HG02763 (cell line): ENCODE measurements around the gene ANO8.
"Not testable (repeated sequence)": the region's sequence is repeated elsewhere in the genome, so short reads cannot be mapped to it uniquely, and the experiment has no call there.

Experiments
- ATAC-seq: cut with Tn5 transposase; IDR thresholded peaks from one replicate; pipeline ENCODE4 v1.9.1; 2021; ENCODE audit warnings: mild to moderate bottlenecking, moderate library complexity; ENCODE audit not compliant: unreplicated experiment

ANO8 gene

DNA sequence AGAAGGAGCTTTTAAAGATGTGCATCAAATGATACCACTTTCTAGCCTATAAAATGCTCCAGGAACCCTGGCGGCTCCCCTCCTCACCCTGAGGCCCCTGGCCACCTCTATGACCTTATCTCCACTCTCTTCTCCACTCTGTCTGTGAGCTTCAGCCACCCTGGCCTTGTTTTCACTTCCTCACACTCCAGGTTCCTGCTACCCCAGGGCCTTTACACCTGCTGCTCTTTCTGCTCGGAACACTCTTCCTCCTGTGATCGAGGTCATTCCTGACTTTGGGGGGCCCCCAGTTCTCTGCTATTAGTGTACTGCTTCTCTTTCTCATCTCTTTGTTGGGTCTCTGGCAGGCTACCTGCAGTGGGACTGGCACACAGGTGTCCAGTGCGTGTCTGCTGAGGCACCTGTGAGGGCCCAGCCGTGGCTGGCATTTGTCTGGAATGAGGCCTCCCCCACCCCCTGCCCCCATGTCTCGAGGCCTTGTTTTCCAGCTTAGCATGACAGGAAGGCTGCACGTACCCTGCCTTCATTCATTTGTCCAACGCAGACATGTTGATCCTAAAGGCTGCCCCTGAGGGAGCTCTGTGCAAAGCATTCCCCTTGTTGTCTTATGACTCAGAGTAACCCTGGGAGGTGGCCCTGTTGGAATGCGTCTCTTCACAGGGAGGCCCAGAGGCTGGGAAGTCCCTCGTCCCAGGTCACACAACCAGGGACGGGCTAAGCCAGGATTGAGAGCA, 23.0 kb downstream of the ANO8 start:
- no peak for ATAC-seq

DNA sequence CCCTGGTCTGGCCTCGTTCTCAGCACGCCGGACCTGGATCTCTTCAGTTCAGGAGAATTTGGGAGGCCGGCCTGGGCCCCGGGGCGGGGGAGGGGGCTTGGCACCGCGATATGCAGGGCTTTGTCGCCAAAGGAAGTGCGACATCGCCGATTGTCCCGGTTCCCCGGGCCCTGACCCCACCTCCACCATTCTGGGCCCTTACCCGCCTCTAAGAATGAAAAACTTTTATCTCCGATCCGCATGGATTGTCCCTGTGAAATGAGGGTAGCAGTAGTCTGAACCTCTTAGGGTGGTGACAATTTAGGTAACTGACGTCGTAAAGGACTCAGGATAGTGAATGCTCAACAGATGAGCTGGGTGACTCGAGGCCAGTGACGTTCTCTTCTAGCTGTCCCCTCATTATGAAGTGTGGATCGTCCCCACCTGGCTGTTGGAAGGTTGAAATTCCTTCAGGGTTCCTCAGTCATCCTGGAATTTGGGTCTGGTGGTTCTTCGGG, 24.6 kb downstream of the ANO8 start:
- ATAC-seq: no peak

DNA sequence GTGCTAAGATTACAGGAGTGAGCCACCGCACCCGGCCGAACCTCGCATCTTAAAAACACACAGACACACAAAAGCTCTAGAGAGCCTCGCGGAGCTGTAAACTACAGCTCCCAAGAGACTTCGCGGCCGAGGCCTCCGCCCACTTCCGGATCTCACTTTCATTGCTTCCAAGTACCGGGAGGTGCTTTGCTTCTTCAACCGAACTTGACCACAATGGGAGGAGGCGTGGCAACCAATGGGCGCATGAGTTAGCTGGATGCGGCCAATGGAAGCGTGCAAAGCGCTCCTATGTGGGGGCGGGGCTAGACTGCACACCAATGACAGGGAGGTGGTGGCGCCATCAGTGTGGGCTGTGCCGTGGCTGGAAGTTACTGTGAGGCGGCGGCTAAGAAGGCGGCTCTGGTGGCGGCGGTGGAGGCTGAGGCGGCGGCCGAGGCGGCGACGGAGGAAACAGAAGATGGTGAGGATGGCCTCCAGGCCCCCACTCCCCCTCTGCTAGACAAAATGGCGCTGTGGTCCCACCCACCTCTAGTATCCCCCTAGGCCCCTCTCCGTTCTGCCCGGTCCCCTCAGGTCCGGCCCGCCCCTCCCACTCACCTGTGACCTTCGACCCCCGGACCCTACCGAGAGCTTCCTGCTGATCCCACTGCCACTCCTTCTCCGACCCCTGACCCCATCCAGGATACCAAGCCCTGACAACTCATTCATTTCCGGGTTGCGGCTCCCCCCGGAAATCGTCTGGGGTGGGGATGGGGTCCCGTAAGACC, 25.3 kb downstream of the ANO8 start, which contains the start of gene DDA1:
Gene DDA1 (plus strand): TSS at position 366 of the 767 bp plus-strand sequence. CDS start 92 bp downstream, at position 458.
- peak; percentile 60 for ATAC-seq

DNA sequence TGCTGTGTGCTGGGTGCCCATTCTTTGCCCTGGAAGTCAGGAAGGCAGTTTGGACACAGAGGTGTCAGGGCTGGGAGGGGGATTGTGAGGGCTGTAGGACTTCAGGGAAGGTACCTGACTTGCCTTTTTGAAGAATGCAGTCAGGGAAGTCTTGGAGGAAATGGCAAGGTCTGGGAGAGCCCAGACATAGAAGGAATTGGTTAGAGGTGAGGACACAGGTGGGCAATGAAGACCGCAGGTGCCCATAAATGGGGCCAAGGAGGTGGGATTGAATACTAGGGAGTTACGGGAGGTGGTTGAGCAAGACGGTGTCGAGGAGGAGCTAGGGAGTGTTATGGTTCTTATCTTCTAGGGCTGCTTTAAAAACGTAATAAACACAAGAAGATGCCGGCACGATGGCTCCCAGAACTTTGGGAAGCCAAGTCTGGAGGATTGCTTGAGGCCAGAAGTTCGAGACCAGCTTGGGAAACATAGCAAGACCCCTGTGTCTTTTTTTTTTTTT, 26.7 kb downstream of the ANO8 start:
- ATAC-seq: no peak

DNA sequence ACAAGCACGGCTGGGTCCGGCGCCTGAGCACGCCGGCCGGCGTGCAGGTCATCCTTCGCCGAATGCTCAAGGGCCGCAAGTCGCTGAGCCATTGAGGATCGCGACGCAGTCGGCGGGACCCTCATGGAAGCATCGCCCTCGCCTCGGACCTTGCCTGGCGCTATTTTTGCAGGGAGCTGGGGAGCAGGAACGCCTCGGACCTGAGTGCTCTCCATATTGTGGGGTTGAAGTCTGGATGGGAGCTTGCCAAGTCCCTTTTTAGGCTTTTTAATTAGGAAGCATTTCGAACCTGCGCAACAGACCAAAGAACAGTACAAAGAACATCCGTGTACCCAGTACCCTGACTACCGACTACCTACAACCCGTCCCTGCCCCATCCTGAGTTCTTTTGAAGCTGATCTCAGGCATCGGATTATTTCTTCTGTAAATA, 28.4 kb downstream of the ANO8 start:
- ATAC-seq: no peak

DNA sequence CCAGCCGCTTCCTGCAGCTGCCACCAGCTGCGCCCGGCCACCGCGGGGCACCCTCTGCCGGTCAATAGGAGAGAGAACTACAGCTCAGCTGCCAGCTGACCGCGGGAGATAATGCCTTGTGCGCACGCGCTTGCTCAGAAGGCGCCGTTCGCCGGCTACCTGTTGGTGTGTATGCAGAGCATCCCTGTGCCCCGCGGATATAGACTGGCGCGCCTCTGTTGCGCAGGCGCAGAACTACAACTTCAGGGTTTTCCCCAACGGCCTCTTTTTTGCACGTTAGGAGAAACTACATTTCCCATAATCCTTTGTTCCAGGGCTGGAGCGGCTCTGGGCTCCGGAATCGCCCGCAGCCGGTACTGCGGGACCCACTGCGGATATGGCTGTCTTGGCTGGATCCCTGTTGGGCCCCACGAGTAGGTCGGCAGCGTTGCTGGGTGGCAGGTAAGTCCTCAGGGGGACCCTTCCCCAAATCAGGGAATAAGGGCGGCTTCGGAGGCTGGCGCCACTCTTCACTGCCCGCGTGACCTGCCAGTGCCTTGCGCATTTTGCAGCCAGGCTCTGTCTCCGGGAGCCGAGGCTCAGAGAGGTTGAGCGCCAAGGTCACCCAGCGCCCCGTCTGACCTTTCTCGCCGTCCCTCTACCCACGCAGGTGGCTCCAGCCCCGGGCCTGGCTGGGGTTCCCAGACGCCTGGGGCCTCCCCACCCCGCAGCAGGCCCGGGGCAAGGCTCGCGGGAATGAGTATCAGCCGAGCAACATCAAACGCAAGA, 29.0 kb downstream of the ANO8 start, which contains the start of gene MRPL34:
Gene MRPL34 (plus strand): TSS at position 356 of the 768 bp plus-strand sequence. CDS start 21 bp downstream, at position 377.
- ATAC-seq: peak; percentile 60

DNA sequence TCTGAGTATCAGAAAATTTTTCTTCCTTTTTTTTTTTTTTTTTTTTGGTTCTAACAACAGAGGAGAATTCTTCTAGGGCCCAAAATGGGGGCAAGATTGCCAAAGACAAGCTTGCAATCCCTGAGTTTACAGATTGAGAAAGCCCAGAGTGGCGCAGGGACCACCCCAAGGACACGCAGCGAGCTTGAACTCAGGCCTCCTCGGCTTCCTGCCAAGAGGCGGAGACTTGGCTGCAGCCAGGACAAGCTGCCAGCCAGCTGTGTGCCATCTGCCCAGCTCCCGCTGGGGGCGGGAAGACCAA, 29.5 kb downstream of the ANO8 start:
- ATAC-seq: no peak

DNA sequence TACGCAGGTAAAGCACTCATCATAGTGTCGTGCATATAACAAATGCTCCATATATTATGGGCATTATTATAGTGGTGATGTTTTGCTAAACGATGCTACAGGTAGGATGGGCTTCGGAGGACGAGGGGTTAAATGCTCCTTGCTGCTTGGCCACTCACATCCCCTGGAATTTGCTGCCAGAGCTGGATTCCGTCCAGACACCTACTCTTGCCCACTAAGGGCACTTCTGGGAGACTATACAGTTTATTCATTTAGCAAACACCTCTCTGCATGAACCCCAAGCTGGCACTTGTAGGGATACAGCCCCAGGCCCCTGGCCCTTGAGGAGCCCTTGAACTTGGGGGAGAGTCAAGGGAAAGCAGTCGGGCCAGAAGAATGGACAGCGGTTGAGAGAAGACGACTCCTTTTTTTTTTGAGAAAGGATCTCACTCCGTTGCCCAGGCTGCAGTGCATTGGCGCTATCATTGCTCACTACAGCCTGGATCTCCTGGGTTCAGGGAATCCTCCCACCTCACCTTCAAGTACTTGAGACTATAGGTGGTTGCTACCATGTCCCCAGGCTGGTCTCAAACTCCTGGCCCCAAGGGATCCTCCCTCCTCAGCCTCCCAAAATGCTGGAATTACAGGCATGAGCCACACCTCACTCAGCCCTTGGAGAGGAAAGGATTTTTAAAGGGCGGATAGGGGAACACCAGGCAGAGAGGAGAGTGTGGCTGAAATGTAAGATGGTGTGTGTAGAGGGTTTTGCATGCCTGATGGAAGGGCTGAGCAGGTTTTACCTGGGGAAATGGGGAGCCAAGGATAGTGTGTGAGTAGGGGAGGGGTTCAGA, 30.1 kb downstream of the ANO8 start:
- ATAC-seq: no peak

DNA sequence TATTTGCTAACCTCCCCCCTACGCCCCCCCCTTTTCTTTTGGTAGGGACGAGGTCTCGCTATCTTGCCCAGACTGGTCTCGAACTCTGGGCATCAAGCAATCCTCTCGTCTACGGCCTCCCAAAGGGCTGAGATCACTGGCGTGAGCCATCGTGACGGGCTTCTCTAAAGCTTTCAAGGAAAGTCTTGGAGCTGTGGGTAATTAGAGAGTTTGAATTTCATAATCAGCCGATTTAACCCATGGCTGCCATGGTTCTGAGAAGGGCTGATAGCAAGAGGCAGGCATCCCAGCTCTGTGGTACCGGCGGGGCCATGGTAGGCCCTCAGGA, 30.8 kb downstream of the ANO8 start:
- ATAC-seq: no peak

DNA sequence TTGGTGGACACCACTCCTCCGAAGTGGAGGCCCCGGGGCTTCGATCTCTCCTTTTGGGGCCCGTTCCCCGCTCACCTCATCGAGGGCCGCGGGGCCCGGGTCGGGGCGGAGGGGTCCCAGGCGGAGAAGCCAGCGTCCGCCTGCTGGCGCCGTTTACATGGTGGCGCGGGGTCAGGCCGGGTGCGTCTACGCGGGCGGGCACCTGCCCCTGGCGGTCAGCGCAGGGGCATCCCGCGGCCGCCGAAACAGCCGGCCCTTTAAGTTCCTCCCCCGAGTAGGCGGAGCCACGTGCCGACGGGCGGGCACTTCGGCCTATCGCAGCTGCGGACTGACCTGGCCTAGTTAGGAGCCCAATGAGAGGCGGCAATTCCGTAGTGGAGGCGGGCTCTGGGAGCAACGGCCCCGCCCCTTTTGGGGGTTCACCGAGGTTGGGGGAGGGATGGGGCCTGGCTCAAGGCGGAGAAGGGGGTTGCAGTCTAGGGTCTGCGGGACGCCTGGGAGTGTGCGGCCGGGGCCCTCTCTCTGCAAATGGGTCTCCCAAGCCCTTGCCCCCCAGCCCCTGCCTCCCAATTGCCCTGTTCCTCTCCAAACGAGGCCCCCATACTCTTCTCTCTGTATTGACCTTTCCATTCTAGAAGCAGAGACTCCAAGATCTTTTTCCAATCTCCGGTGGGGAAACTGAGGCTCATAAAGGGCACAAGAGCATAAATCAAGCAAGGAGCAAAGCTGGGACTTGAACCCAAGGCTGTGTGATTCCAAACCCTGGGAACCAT, 31.3 kb downstream of the ANO8 start, which contains the start of gene ABHD8:
Gene ABHD8 (minus strand): TSS at position 259 of the 773 bp plus-strand sequence. CDS start 1,809 bp downstream, outside the sequence.
- peak; percentile 60 for ATAC-seq

DNA sequence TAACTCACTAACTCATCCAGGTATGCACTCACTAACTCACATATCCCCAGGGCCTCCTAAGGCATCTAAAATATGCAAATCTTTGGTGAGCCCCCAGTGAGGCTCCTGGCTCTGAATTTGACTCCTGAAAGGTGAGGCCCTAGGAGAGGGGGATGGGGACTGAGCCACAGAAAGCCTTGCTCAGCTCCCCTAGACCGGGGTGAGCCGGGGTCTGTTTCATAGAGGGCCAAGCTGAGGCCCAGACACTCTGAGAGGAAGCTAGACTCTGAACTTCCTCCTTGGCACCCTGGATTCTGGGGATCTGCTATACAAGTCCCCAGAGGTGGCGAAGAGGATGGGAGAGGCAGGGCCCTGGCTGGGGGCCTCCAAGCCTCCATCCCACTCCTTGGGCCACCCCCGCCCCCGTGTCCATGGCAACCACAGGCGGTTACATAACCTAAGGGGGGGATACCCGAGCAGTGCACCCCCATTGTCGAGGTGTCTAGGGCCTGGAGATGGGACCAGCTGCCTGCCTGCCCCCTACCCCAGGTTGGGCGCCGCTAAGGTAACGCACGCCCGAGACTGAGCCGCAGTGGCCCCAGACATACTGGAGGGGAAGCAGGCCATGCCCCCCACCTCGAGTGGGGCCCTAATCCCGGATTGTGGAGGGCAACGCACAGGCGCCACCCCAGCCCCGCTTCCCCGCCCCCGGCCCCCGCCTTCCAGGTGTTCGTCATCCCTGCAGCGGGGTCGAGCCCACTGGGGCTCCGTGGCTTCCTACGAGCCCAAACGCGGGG, 32.1 kb downstream of the ANO8 start:
- ATAC-seq: no peak

DNA sequence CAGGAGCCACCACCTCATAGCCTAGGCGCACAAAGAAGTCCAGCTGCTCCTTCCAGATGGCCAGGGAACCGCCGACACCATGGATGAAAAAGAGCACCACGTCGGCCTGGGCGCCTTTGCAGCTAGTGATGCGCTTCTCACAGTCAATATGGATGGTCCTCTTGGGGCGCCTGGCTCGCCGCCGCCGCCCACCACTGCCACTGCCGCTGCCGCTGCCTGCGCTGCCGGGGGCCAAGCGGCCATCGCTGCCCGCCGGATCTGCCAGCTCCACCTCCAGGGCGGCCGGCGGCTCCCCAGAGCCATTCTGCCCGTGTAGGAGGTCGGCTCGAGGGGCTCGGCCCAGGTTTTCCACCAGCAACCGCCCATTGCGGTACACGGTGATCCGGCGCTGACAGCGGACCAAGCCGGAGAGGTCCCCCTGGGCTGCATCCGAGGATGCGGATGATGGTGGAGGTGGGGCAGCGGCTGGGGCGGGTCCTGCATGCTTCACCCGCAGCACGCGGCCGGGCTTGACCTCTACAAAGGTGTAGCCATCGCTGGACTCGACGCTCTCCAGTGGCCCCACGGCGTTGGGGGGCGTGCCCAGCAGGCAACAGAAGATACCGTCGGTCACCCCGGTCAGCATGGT, 33.5 kb downstream of the ANO8 start:
- no peak for ATAC-seq

DNA sequence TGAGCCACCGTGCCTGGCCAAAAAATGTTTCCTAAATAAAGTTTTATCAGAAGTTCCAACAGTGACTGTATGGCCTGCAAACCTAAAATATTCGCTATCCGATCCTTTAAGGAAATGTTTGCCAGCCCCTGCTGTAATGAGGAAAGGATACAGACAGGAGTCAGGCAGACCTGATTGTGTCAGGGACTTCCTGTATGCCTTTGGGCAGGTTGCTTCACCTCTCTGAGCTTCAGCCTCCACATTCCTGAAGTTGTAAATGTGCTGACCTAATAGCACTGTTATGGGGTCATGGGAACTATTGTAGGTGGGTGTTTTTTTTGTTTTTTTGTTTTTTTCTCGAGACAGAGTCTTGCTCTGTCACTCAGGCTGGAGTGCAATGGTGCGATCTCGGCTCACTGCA, 37.7 kb downstream of the ANO8 start:
- no peak for ATAC-seq

DNA sequence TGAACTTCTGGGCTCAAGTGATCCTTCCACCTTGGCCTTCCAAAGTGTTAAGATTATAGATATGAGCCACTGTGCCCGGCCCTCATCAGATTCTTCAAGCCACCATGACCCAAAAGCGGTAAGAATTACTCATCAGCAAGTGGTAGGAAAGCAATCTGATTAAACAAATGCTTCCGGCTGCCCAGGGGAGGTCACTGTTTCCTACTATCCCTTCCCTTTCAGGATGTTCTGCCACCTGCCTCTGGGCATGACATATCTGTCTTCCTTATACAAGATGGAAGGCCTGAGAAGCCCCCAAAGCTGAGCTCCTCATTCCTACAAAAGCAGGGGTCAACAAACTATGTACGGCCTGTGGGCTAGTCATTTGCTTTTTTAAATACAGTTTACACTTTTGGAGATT, 38.4 kb downstream of the ANO8 start:
- no peak for ATAC-seq

DNA sequence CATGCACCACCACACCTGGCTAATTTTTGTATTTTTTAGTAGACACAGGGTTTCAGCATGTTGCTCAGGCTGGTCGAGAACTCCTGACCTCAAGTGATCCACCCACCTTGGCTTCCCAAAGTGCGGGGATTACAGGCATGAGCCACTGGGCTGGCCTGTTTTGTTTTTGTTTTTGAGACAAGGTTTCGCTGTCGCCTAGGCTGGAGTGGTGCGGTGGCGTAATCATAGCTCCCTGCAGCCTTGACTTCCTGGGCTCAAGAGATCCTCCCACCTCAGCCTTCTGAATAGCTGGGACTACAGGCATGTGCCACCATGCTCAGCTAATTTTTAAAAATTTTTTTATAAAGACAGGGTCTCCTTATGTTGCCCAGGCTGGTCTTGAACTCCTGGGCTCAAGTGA, 39.1 kb downstream of the ANO8 start:
- not testable (repeated sequence) for ATAC-seq

DNA sequence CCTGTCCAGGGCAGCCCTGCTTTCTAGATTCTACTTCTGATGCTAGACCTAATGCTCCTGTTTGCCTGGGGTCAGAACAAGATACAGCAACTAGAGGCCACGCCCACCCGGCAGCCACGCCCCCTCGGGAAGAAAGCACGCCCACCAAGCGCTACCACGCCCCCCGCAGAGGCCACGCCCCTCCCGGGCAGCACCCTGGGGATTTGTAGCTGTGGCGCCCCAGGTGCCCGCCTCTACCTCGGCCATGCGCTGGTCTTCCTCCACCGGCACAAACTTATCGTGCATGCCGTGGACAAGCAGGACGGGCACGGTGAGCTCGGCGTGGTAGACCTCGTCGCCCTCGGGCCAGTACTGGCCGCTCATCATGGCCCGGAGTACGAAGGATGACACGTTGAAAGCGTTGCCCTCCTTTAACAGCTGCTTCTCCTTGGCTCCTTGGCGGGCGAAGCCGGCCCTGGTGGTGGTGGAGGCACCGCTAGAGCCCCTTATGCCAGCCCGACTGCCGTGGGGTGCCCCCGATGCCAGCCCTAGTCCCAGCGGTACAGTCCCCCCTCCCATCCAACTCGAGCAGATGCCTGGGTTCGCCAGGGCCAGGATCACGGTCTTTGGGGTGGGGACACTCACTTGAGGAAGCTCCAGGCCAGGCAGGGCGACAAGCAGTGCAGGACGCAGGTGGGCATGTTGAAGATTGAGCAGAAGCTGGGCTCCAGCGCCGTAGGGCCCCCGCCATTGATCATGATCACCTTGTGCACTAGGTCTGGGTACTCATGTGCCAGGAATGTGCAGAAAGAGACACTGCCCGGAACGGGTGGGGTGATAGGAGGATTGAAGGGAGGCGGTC, 40.4 kb downstream of the ANO8 start:
- no peak for ATAC-seq

DNA sequence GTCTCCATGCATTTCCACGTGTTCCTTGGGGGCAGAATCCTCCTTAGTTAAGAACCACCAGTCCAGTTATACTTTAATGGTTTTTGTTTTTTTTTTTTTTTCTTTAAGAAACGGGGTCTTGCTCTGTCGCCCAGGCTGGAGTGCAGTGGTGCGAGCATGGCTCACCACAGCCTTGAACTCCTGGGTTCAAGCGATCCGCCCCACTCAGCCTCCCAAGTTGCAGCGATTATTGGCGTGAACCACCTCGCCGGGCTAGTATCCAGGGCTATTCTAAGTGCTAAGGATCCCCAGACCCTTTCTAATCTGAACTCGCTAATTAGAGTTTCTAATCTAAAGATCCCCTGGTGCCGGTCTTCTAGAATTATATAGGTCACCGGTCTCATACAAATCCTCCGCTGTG, 41.0 kb downstream of the ANO8 start:
- no peak for ATAC-seq
